Measurements from ENCODE around the gene NAV2.

NAV2 gene

DNA sequence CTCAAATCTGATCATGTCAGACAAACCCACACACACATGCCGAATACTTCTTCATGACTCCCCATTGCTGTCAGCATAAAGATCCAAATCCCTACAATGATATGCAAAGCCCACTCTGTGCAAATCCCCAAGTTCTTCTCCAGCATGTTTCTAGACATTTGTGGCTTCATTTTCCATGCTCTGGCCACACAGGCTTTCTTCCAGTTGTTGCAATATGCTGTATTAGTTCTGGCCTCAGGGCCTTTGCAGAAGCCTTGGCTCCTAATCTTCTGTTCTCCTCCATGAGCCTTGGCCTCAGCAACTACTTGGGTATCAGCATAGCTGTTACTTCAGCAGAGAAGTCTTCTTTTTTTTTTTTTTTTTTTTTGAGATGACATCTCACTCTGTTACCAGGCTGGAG is 49.6 kb downstream of the NAV2 start:
- Histone ChIP-seq H3K4me1 (ENCODE audit: insufficient read depth, low read length) (no peaks in the 10 kb centered on the region), H3K36me3 (ENCODE audit: insufficient read depth, low read length) (no peaks in the 10 kb centered on the region), H3K9me3 (ENCODE audit: insufficient read depth, low read length, severe bottlenecking) (no peaks in the 10 kb centered on the region), H3K27me3 (ENCODE audit: insufficient read depth, low read length, poor library complexity) (peaks cover 6% of the 10 kb centered on the region), H4K20me1 (ENCODE audit: insufficient read depth, low read length) (no peaks in the 10 kb centered on the region), H2AFZ (ENCODE audit: low read depth, low read length) (no peak overlapping the region), H3K79me2 (ENCODE audit: insufficient read depth, low read length) (no peaks in the 10 kb centered on the region), H3K27ac (ENCODE audit: low read length) (no peak overlapping the region), H3K4me3 (ENCODE audit: low read depth in 1 of 2, low read length in 2 of 2) (no peak overlapping the region), H3K9ac (ENCODE audit: low read depth, low read length) (no peak overlapping the region), H3K4me2 (ENCODE audit: insufficient read depth, low read length) (no peak overlapping the region)
- DNase-seq: no peak
- TF ChIP-seq, protein P1, sequence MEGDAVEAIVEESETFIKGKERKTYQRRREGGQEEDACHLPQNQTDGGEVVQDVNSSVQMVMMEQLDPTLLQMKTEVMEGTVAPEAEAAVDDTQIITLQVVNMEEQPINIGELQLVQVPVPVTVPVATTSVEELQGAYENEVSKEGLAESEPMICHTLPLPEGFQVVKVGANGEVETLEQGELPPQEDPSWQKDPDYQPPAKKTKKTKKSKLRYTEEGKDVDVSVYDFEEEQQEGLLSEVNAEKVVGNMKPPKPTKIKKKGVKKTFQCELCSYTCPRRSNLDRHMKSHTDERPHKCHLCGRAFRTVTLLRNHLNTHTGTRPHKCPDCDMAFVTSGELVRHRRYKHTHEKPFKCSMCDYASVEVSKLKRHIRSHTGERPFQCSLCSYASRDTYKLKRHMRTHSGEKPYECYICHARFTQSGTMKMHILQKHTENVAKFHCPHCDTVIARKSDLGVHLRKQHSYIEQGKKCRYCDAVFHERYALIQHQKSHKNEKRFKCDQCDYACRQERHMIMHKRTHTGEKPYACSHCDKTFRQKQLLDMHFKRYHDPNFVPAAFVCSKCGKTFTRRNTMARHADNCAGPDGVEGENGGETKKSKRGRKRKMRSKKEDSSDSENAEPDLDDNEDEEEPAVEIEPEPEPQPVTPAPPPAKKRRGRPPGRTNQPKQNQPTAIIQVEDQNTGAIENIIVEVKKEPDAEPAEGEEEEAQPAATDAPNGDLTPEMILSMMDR (IDR thresholded peaks at IDR 0.05; ENCODE audit: borderline replicate concordance, extremely low read depth, low read length, poor library complexity, severe bottlenecking): no peak
- TF ChIP-seq EZH2 (IDR thresholded peaks at IDR 0.05; ENCODE audit: borderline replicate concordance, low read depth, low read length, severe bottlenecking): no peak
- no peak for ATAC-seq (ENCODE audit: insufficient read depth, low read depth)

GRCh38 chr11:19763330-19763729 is 50.7 kb downstream of the NAV2 start:
- H3K79me2 ChIP-seq (ENCODE audit: insufficient read depth, low read length): no peaks in the 10 kb centered on the region
- H3K27ac ChIP-seq (ENCODE audit: low read length): no peak overlapping the region
- H3K4me2 ChIP-seq (ENCODE audit: insufficient read depth, low read length): no peak overlapping the region
- H3K9me3 ChIP-seq (ENCODE audit: insufficient read depth, low read length, severe bottlenecking): no peaks in the 10 kb centered on the region
- H3K4me3 ChIP-seq (ENCODE audit: low read depth in 1 of 2, low read length in 2 of 2): no peak overlapping the region
- H3K27me3 ChIP-seq (ENCODE audit: insufficient read depth, low read length, poor library complexity): peaks cover 6% of the 10 kb centered on the region
- H4K20me1 ChIP-seq (ENCODE audit: insufficient read depth, low read length): no peaks in the 10 kb centered on the region
- H2AFZ ChIP-seq (ENCODE audit: low read depth, low read length): no peak overlapping the region
- H3K36me3 ChIP-seq (ENCODE audit: insufficient read depth, low read length): no peaks in the 10 kb centered on the region
- DNase-seq (no peak), ATAC-seq (ENCODE audit: insufficient read depth, low read depth) (no peak)
- H3K9ac ChIP-seq (ENCODE audit: low read depth, low read length): no peak overlapping the region
- TF ChIP-seq, protein P1 (IDR thresholded peaks at IDR 0.05; ENCODE audit: borderline replicate concordance, extremely low read depth, low read length, poor library complexity, severe bottlenecking): no peak
- no peak for TF ChIP-seq EZH2 (IDR thresholded peaks at IDR 0.05; ENCODE audit: borderline replicate concordance, low read depth, low read length, severe bottlenecking)
- no peaks in the 10 kb centered on the region for H3K4me1 ChIP-seq (ENCODE audit: insufficient read depth, low read length)

- no peaks in the 10 kb centered on the region for H4K20me1 ChIP-seq (ENCODE audit: insufficient read depth, low read length)
- no peak overlapping the region for H2AFZ ChIP-seq (ENCODE audit: low read depth, low read length)
- H3K79me2 ChIP-seq (ENCODE audit: insufficient read depth, low read length): no peaks in the 10 kb centered on the region
- H3K9ac ChIP-seq (ENCODE audit: low read depth, low read length): no peak overlapping the region
- H3K27me3 ChIP-seq (ENCODE audit: insufficient read depth, low read length, poor library complexity): peaks cover 13% of the 10 kb centered on the region
- H3K4me3 ChIP-seq (ENCODE audit: low read depth in 1 of 2, low read length in 2 of 2): no peak overlapping the region
- DNase-seq (no peak), ATAC-seq (ENCODE audit: insufficient read depth, low read depth) (no peak)
- no peaks in the 10 kb centered on the region for H3K9me3 ChIP-seq (ENCODE audit: insufficient read depth, low read length, severe bottlenecking)
- no peak overlapping the region for H3K4me2 ChIP-seq (ENCODE audit: insufficient read depth, low read length)
- no peaks in the 10 kb centered on the region for H3K36me3 ChIP-seq (ENCODE audit: insufficient read depth, low read length)
- no peaks in the 10 kb centered on the region for H3K4me1 ChIP-seq (ENCODE audit: insufficient read depth, low read length)
- H3K27ac ChIP-seq (ENCODE audit: low read length): no peak overlapping the region
- no peak for TF ChIP-seq EZH2 (IDR thresholded peaks at IDR 0.05; ENCODE audit: borderline replicate concordance, low read depth, low read length, severe bottlenecking)
- TF ChIP-seq, protein P1 (IDR thresholded peaks at IDR 0.05; ENCODE audit: borderline replicate concordance, extremely low read depth, low read length, poor library complexity, severe bottlenecking): no peak
Observed at GRCh38 chr11:19766206-19766605, 53.6 kb downstream of the NAV2 start.

GRCh38 chr11:19766810-19767209 is 54.2 kb downstream of the NAV2 start:
- no peak for ATAC-seq (ENCODE audit: insufficient read depth, low read depth)
- no peaks in the 10 kb centered on the region for H3K79me2 ChIP-seq (ENCODE audit: insufficient read depth, low read length)

More at GRCh38 chr11:19766810-19767209, 54.2 kb downstream of the NAV2 start:
- no peaks in the 10 kb centered on the region for H4K20me1 ChIP-seq (ENCODE audit: insufficient read depth, low read length)
- H3K27ac ChIP-seq (ENCODE audit: low read length): no peak overlapping the region
- no peaks in the 10 kb centered on the region for H3K4me1 ChIP-seq (ENCODE audit: insufficient read depth, low read length)
- peaks cover 13% of the 10 kb centered on the region for H3K27me3 ChIP-seq (ENCODE audit: insufficient read depth, low read length, poor library complexity)
- H3K4me3 ChIP-seq (ENCODE audit: low read depth in 1 of 2, low read length in 2 of 2): no peak overlapping the region
- H3K9ac ChIP-seq (ENCODE audit: low read depth, low read length): no peak overlapping the region
- no peak for TF ChIP-seq EZH2 (IDR thresholded peaks at IDR 0.05; ENCODE audit: borderline replicate concordance, low read depth, low read length, severe bottlenecking)
- TF ChIP-seq, protein P1 (IDR thresholded peaks at IDR 0.05; ENCODE audit: borderline replicate concordance, extremely low read depth, low read length, poor library complexity, severe bottlenecking): no peak
- no peak overlapping the region for H3K4me2 ChIP-seq (ENCODE audit: insufficient read depth, low read length)
- H3K36me3 ChIP-seq (ENCODE audit: insufficient read depth, low read length): no peaks in the 10 kb centered on the region
- DNase-seq: no peak
- H2AFZ ChIP-seq (ENCODE audit: low read depth, low read length): no peak overlapping the region
- H3K9me3 ChIP-seq (ENCODE audit: insufficient read depth, low read length, severe bottlenecking): no peaks in the 10 kb centered on the region

Data from DND-41 (cell line).